C4-2B (cell line): ENCODE results near the gene PITX3.

ENCODE experiments used
- ZFX ChIP-seq: fragments of 450-650 bp; IDR thresholded peaks from 2 replicates; pipeline ENCODE4 v1.6.1; 2017
- TF ChIP-seq, protein P1 (sequence below): fragments of 450-650 bp; conservative IDR thresholded peaks from 2 replicates; pipeline ENCODE4 v1.5.1; 2017; ENCODE audit warnings: mild to moderate bottlenecking

DNA sequence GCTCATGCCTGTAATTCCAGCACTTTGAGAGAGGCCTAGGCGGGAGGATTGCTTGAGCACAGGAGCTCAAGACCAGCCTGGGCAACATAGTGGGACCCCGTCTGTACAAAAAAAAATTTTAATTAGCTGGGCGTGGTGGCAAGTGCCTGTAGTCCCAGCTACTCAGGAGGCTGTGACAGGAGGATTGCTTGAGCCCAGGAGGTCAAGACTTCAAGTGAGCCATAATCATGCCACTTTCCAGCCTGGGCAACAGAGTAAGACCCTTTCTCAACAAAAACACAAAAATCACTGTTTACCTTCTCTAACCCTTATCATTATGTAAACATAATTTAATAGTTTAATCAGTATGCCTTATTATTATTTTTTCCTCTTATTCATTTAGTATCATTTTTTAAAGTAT is 48.5 kb upstream of the PITX3 start:
- TF ChIP-seq, protein P1, sequence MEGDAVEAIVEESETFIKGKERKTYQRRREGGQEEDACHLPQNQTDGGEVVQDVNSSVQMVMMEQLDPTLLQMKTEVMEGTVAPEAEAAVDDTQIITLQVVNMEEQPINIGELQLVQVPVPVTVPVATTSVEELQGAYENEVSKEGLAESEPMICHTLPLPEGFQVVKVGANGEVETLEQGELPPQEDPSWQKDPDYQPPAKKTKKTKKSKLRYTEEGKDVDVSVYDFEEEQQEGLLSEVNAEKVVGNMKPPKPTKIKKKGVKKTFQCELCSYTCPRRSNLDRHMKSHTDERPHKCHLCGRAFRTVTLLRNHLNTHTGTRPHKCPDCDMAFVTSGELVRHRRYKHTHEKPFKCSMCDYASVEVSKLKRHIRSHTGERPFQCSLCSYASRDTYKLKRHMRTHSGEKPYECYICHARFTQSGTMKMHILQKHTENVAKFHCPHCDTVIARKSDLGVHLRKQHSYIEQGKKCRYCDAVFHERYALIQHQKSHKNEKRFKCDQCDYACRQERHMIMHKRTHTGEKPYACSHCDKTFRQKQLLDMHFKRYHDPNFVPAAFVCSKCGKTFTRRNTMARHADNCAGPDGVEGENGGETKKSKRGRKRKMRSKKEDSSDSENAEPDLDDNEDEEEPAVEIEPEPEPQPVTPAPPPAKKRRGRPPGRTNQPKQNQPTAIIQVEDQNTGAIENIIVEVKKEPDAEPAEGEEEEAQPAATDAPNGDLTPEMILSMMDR = no peak
- no peak for TF ChIP-seq ZFX
